Brain pericyte (primary cell): ENCODE measurements around the gene SLC41A3.
"Not testable (repeated sequence)": the region's sequence is repeated elsewhere in the genome, so short reads cannot be mapped to it uniquely, and the experiment has no call there.

ENCODE experiments used
- DNase-seq: peaks from one replicate; pipeline ENCODE4 v3.0.0-alpha.2; 2012; ENCODE audit warnings: low read depth, low spot score

Gene SLC41A3

GRCh38 chr3:126053949-126054569 is 29.9 kb downstream of the SLC41A3 start:
- no peak for DNase-seq

GRCh38 chr3:126053513-126053912 is 30.4 kb downstream of the SLC41A3 start:
- no peak for DNase-seq

GRCh38 chr3:126052196-126053058 is 31.5 kb downstream of the SLC41A3 start:
- no peak for DNase-seq

GRCh38 chr3:126051741-126052140 is 32.2 kb downstream of the SLC41A3 start:
- no peak for DNase-seq

GRCh38 chr3:126051234-126051633 is 32.7 kb downstream of the SLC41A3 start:
- no peak for DNase-seq

- no peak for DNase-seq
Observed at GRCh38 chr3:126050626-126051025, 33.3 kb downstream of the SLC41A3 start.

GRCh38 chr3:126050050-126050392 is 33.9 kb downstream of the SLC41A3 start:
- no peak for DNase-seq

- DNase-seq = no peak
Observed at GRCh38 chr3:126049289-126050049, 34.5 kb downstream of the SLC41A3 start.

GRCh38 chr3:126040386-126040785 is 43.5 kb downstream of the SLC41A3 start:
- no peak for DNase-seq

- no peak for DNase-seq
Observed at GRCh38 chr3:126039870-126040269, 44.1 kb downstream of the SLC41A3 start.

- DNase-seq = not testable (repeated sequence)
Observed at GRCh38 chr3:126038791-126039190, 45.1 kb downstream of the SLC41A3 start.

- DNase-seq = no peak
Observed at GRCh38 chr3:126036056-126036549, 47.8 kb downstream of the SLC41A3 start.

- DNase-seq = no peak
Observed at GRCh38 chr3:126035362-126036050, 48.4 kb downstream of the SLC41A3 start.

GRCh38 chr3:126034481-126035361 is 49.2 kb downstream of the SLC41A3 start:
- DNase-seq = no peak

- DNase-seq = no peak
Observed at GRCh38 chr3:126033765-126034164, 50.2 kb downstream of the SLC41A3 start.

- DNase-seq = no peak
Observed at GRCh38 chr3:126033051-126033745, 50.7 kb downstream of the SLC41A3 start.

GRCh38 chr3:126031981-126032471 is 51.9 kb downstream of the SLC41A3 start:
- DNase-seq = no peak

GRCh38 chr3:126030455-126030854 is 53.5 kb downstream of the SLC41A3 start:
- DNase-seq = no peak

- no peak for DNase-seq
Observed at GRCh38 chr3:126029241-126029640, 54.7 kb downstream of the SLC41A3 start.

GRCh38 chr3:126028096-126028495 is 55.8 kb downstream of the SLC41A3 start:
- no peak for DNase-seq
